ENCODE data around the gene IP6K1. TPM values are rescaled to one million over a fixed set of nuclear protein-coding genes. Genes with fewer than 3 reads are reported as not detected.

Gene IP6K1
- total RNA-seq, 2 experiments from 2014 or later = 33.3 to 36.0 TPM

DNA sequence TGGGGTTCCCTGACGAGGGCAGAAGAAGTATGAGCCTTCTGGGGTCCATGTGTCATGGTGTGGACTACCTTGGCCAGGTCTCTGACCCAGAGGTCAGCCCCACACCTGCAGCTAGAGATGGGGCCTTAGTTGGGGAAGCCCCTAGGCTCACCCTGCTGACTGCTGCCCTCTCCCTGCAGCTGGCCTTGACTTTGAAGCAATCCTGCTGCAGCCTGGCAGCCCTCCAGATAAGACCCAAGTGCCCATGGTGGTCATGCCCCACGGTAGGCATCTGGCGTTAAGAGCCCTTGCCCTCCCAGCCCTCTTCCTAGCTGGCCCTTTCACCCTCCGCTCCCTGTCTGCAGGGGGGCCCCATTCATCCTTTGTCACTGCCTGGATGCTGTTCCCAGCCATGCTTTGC, 104.8 kb downstream of the IP6K1 start:
- no peaks in the 10 kb centered on the region for H3K9me3 ChIP-seq (ENCODE audit: control insufficient read depth in 1 of 2, insufficient read depth in 1 of 2, low read length in 2 of 2)
- no peak overlapping the region for H3K27ac ChIP-seq (ENCODE audit: low read depth in 1 of 2, low read length in 2 of 2)
- no peaks in the 10 kb centered on the region for H3K27me3 ChIP-seq (ENCODE audit: control insufficient read depth in 1 of 2, insufficient read depth in 2 of 2, low read length in 2 of 2)
- POLR2A ChIA-PET = no interaction called here
- CTCF ChIA-PET = interaction anchor here (1.7 kb wide), 1 partner anchor 141 kb away, joined by 4 read pairs; no protein-coding TSS in a partner anchor
- peaks cover 73% of the 10 kb centered on the region for H3K36me3 ChIP-seq (ENCODE audit: insufficient read depth, low read length)
- no peak overlapping the region for H3K27ac Mint-ChIP-seq
- H3K4me3 ChIP-seq (ENCODE audit: low read length) = no peak overlapping the region
- intact Hi-C loops (cut with DNase I, micrococcal nuclease) = no loop called here
- no peak for TF ChIP-seq CTCF (IDR thresholded peaks at IDR 0.05)
- H3K9me3 Mint-ChIP-seq = no peaks in the 10 kb centered on the region
- H3K36me3 Mint-ChIP-seq (ENCODE audit: low read depth) = peaks cover 63% of the 10 kb centered on the region
- no peak for DNase-seq
- no peaks in the 10 kb centered on the region for H3K27me3 Mint-ChIP-seq
- ATAC-seq (ENCODE audit: poor library complexity) = no peak
- H3K4me1 ChIP-seq (ENCODE audit: insufficient read depth, low read length) = peaks cover 19% of the 10 kb centered on the region
- H3K4me1 Mint-ChIP-seq (ENCODE audit: low read depth) = peaks cover 15% of the 10 kb centered on the region
- no peak overlapping the region for H3K4me3 Mint-ChIP-seq

GRCh38 chr3:49681232-49681522, 105.2 kb downstream of the IP6K1 start:
- DNase-seq = no peak
- TF ChIP-seq CTCF (IDR thresholded peaks at IDR 0.05) = no peak
- no peaks in the 10 kb centered on the region for H3K9me3 Mint-ChIP-seq
- Histone ChIP-seq H3K27ac (ENCODE audit: low read depth in 1 of 2, low read length in 2 of 2) (no peak overlapping the region), H3K4me3 (ENCODE audit: low read length) (no peak overlapping the region), H3K27me3 (ENCODE audit: control insufficient read depth in 1 of 2, insufficient read depth in 2 of 2, low read length in 2 of 2) (no peaks in the 10 kb centered on the region), H3K9me3 (ENCODE audit: control insufficient read depth in 1 of 2, insufficient read depth in 1 of 2, low read length in 2 of 2) (no peaks in the 10 kb centered on the region), H3K36me3 (ENCODE audit: insufficient read depth, low read length) (peaks cover 77% of the 10 kb centered on the region), H3K4me1 (ENCODE audit: insufficient read depth, low read length) (peaks cover 19% of the 10 kb centered on the region)
- H3K36me3 Mint-ChIP-seq (ENCODE audit: low read depth) = peaks cover 65% of the 10 kb centered on the region
- no peak for ATAC-seq (ENCODE audit: poor library complexity)
- H3K4me1 Mint-ChIP-seq (ENCODE audit: low read depth) = peaks cover 18% of the 10 kb centered on the region
- no peak overlapping the region for H3K4me3 Mint-ChIP-seq
- ChIA-PET CTCF (interaction anchor here (1.4 to 1.7 kb wide), 2 partner anchors 10 to 141 kb away, joined by 4 to 5 read pairs; no protein-coding TSS in a partner anchor), POLR2A (no interaction called here)
- no peaks in the 10 kb centered on the region for H3K27me3 Mint-ChIP-seq
- no peak overlapping the region for H3K27ac Mint-ChIP-seq
- intact Hi-C loops (cut with DNase I, micrococcal nuclease) = no loop called here

GRCh38 chr3:49680493-49681231, 105.7 kb downstream of the IP6K1 start:
- H3K36me3 ChIP-seq (ENCODE audit: insufficient read depth, low read length) = peaks cover 82% of the 10 kb centered on the region
- Mint-ChIP-seq H3K27me3 (no peaks in the 10 kb centered on the region), H3K9me3 (no peaks in the 10 kb centered on the region), H3K36me3 (ENCODE audit: low read depth) (peaks cover 71% of the 10 kb centered on the region), H3K27ac (no peak overlapping the region), H3K4me3 (no peak overlapping the region), H3K4me1 (ENCODE audit: low read depth) (peaks cover 23% of the 10 kb centered on the region)
- H3K27me3 ChIP-seq (ENCODE audit: control insufficient read depth in 1 of 2, insufficient read depth in 2 of 2, low read length in 2 of 2) = no peaks in the 10 kb centered on the region
- ChIA-PET CTCF (interaction anchor here (1.4 to 1.7 kb wide), 2 partner anchors 9 to 140 kb away, joined by 4 to 5 read pairs; no protein-coding TSS in a partner anchor), POLR2A (no interaction called here)
- intact Hi-C loops (cut with DNase I, micrococcal nuclease) = no loop called here
- no peak overlapping the region for H3K4me3 ChIP-seq (ENCODE audit: low read length)
- DNase-seq = no peak
- H3K9me3 ChIP-seq (ENCODE audit: control insufficient read depth in 1 of 2, insufficient read depth in 1 of 2, low read length in 2 of 2) = no peaks in the 10 kb centered on the region
- ATAC-seq (ENCODE audit: poor library complexity) = no peak
- no peak for TF ChIP-seq CTCF (IDR thresholded peaks at IDR 0.05)
- H3K27ac ChIP-seq (ENCODE audit: low read depth in 1 of 2, low read length in 2 of 2) = no peak overlapping the region
- peaks cover 20% of the 10 kb centered on the region for H3K4me1 ChIP-seq (ENCODE audit: insufficient read depth, low read length)

Measured in CD4-positive, alpha-beta T cell (primary cell).